ENCODE data around the gene HOXB2. TPM values are rescaled to one million over a fixed set of nuclear protein-coding genes. Genes with fewer than 3 reads are reported as not detected.
A peak's percentile ranks its signal among the peaks of the same experiment; 100 is the strongest.

The HOXB2 gene
- total and polyA plus RNA-seq, 9 of the 15 experiments (the other 6 are each of a cell fraction or from before 2014, with no cell fraction given), result 2.1 to 97.7 (median 21.2) TPM

- no peak for TF ChIP-seq ZBTB40 (IDR thresholded peaks at IDR 0.05)
- TF ChIP-seq ZBTB40 (CRISPR knock-in tag; IDR thresholded peaks at IDR 0.05), result no peak
- no peak for TF ChIP-seq ZNF445 (CRISPR knock-in tag; IDR thresholded peaks at IDR 0.05; ENCODE audit: low read depth)
- TF ChIP-seq ZNF408 (CRISPR knock-in tag; IDR thresholded peaks at IDR 0.05; ENCODE audit: low read depth), result no peak
- TF ChIP-seq TOE1 (IDR thresholded peaks at IDR 0.05; ENCODE audit: borderline replicate concordance), result peak; percentile 99
- TF ChIP-seq TOE1 (CRISPR knock-in tag; IDR thresholded peaks at IDR 0.05; ENCODE audit: borderline replicate concordance, low read depth), result no peak
- no peak for TF ChIP-seq RFX7 (CRISPR knock-in tag; IDR thresholded peaks at IDR 0.05)
- TF ChIP-seq USF2 (CRISPR knock-in tag; IDR thresholded peaks at IDR 0.05), result peak; percentile 87
- no peak for TF ChIP-seq PCBP1 (IDR thresholded peaks at IDR 0.05; ENCODE audit: low read depth, low read length, poor library complexity, severe bottlenecking)
- TF ChIP-seq NFRKB (IDR thresholded peaks at IDR 0.05; ENCODE audit: low read depth), result peak; percentile 88
- peak; percentile 39 for TF ChIP-seq TAF9B (IDR thresholded peaks at IDR 0.05; ENCODE audit: partially characterized antibody)
- no peak for TF ChIP-seq E2F3 (CRISPR knock-in tag; IDR thresholded peaks at IDR 0.05)
- TF ChIP-seq MITF (IDR thresholded peaks at IDR 0.05), result peak; percentile 33; the same call in 1 of the 2 replicates
- peak in 1 of 2 experiments; percentile 61; a peak in 1 of 4 replicates for TF ChIP-seq RCOR1 (IDR thresholded peaks at IDR 0.05; ENCODE audit: borderline replicate concordance in 1 of 2, low read depth in 2 of 2, low read length in 2 of 2)
- TF ChIP-seq POLR2A (conservative IDR thresholded peaks at IDR 0.05), result peak; percentile 70; the same call in 1 of the 2 replicates
- TF ChIP-seq TFAM (CRISPR knock-in tag; conservative IDR thresholded peaks at IDR 0.05), result no peak
These were observed 3.1 kb upstream of the HOXB2 start (continued) for GRCh38 chr17:48547808-48548522.
